Stimulated activated naive CD4-positive, alpha-beta T cell treated with Interleukin-2 at 50 U/mL for 16 hours (primary cell): Measurements from ENCODE around the gene KCNF1.

Source experiments
- DNase-seq: peaks from one replicate; lab custom pipeline; 2025; lab: John Stamatoyannopoulos, UW

The KCNF1 gene

GRCh38 chr2:10905006-10905861, 6.5 kb upstream of the KCNF1 start:
- DNase-seq = no peak

- DNase-seq = no peak
These were observed 5.9 kb upstream of the KCNF1 start for GRCh38 chr2:10905862-10906143.

- DNase-seq = no peak
These were observed 4.7 kb upstream of the KCNF1 start for GRCh38 chr2:10906926-10907625.

DNA sequence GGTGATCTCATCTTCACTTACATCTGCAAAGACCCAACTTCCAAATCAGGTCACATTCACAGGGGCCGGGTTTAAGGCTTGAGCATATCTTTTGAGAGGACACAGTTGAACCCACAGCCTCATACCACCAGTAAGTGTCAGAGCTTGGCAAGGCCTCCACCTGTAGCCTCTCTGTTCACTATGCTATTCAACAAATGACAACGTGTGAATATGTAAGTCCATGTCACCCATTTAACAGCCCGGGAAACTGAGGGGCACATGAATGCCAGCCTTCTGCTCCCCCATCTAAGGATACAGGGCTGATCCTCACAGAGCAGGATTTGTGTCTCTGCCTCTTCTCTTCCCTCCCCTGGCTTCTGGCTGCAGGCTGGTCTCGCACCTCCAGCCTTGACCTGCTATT, 3.5 kb upstream of the KCNF1 start:
- no peak for DNase-seq

DNA sequence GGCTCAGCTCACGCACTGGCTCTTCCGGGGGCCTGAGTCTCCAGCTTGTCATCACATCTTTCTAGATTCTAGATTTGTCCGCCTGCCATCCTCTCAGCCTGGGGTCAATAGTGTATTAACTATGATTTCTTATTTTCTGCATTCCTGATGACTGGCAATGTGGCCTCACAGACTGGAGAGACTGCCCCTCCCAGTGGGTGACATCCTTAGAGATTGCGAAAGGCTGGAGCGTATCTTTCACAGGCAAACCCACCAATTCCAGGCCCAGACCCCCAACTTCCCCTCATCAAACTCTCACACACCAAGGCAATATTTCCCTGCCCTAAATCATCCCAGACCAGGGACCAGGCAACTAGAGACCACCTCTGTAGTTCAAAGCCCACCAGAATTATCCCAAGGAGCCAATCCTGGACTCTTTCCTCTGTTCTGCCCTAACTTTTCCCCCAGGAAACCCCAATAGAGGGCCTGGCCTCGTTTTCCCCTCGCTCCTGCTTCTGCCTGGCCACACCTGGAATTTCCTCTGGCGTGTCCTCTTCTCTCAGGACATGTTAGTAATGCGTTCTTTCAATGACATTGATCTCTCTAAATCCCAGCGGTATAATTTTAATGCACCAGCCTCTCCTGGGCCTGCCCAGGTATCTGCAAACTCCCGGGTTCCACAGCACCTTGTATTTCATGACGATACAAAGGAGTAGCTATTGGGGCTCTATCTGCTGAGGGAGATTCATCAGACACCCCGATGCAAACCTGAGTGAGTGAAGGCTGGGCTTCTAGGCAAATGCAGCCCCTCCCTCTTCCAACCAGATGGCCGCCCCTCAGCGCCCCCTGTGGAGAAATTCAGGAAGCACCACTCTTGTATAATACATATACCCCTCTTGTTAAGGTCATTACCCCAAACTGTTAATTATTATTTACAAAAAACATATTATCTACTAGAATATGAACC, 2.4 kb upstream of the KCNF1 start:
- DNase-seq = no peak

DNA sequence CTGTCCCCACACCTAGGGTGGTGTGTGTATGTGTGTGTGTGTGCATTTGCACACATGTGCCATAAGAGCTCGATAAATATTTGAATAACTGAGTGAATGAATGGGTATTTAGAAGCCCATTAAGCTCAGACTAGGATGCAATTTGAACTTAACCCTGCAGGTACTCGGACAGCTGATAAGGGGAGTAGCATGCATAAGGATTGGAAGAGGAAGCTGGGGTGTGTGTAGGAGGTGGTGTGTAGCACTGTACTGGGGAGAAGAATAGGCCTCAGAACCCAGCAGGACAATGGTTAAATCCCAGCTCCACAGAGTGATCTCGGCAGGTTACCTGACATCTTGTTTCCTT, 1.8 kb upstream of the KCNF1 start:
- DNase-seq = no peak

DNA sequence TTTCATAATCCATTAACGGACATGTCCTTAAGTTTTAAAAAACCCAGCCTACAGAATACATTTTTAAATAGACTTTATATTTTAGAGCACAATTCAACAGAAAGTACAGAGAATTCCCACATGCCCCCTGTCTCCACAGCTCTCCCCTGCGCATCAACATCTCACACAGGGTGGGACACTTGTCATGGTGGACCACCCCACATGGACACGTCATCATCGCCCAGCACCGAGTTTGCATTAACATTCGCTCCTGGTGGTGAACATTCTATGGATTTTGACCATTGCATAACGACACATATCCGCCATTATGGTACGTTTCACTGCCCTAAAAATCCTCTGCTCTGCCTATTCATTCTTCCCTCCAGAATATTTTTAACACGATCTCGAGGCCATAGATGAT, 1.1 kb upstream of the KCNF1 start:
- DNase-seq = no peak

DNA sequence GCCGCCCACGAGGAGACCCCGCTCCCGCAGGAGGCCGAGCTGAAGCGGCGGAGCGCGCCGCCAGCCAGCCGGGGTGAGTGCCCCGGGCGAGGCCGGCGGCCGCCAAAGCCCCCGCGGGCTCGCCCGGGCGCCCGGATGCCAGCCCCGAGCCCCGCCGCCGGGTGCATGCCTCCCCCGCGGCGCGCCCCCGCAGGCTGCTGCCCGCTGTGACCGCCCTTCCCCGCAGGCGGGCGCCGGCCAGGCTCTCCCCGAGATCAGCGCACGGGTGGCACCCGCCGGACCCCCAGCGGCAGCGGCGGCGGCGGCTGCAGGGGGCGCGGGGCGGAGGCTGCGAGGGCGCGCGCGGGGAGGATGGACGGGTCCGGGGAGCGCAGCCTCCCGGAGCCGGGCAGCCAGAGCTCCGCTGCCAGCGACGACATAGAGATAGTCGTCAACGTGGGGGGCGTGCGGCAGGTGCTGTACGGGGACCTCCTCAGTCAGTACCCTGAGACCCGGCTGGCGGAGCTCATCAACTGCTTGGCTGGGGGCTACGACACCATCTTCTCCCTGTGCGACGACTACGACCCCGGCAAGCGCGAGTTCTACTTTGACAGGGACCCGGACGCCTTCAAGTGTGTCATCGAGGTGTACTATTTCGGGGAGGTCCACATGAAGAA, 470 bp downstream of the KCNF1 start:
- DNase-seq = no peak

- DNase-seq = no peak
These were observed 1.2 kb downstream of the KCNF1 start for GRCh38 chr2:10912796-10913455.

GRCh38 chr2:10913501-10914271, 2.0 kb downstream of the KCNF1 start:
- DNase-seq = no peak

GRCh38 chr2:10914272-10914693, 2.5 kb downstream of the KCNF1 start:
- DNase-seq = no peak

DNA sequence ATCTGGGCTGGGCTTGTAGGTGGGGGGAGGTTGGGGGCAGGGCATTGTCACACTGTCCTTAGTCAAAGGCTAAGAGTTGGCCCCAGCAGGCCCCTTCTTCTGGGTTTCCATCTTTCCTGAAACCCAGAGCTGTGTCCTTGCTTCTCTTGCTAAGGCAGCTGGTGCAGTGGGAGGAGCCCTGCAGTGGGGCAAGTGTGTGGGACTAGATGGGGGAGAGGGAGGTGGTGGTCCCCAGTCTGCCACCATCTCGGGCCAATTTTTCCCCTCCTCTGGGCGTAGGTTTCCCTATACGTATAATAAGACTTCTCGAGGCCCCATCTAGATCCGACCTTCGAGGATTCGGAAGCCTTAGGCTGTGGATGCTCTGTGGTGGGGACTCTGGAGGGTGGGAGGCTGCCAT, 3.5 kb downstream of the KCNF1 start:
- no peak for DNase-seq

GRCh38 chr2:10915731-10916276, 4.1 kb downstream of the KCNF1 start:
- DNase-seq = no peak

- no peak for DNase-seq
These were observed 5.2 kb downstream of the KCNF1 start for GRCh38 chr2:10916953-10917352.

GRCh38 chr2:10917927-10918326, 6.2 kb downstream of the KCNF1 start:
- no peak for DNase-seq

DNA sequence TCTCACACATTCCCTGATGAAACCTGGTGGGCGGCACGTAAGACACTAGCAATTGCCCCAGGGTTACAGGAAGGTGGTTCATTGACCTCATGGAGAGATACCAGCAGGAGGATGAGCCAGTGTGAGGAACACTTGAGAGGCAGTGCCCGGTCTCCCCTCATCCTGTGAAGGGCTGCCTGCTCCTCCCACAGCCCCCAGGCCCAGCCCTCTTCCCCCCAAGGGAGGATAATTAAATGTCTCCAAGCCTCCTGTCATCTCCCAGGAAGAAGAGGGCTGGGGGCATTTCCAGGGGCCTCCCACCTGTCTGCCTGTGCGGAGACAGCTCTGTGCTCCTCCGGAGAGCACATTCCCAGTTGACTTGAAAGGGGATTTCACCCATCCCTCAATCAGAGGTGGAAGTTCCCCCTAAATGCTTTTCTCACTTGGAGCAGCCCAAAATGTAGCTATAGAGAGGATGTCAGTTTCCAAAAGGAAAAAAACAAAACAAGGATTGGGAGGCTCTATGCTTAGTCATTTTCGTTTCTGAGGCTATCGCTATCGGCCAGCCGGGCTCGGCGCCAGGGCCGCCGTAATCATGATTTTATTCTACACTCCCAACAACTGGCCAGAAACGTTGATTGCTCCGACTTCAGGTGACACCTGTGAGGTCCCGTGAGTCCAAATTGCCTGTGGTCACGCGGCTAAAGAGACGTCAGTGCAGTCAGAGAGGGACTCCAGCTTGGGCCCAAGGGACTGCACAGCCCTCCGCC, 7.1 kb downstream of the KCNF1 start:
- DNase-seq = no peak

DNA sequence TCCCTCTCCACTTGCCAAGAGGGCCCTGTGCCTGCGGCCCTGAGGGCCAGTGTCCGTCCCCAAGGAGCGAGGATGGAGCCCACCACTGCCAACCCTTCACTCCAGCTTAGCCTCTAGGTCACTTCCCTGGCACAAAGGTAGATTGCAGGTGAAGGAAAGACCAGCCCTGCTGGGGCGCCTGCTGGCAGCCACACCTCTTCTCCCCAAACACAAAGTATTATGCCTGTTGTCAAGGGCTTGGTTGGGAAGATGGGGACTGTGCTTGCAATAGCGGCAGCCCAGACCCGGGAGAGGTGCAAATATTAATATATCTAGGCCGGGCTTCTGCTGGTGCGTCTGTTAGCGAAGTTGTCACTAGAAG, 7.7 kb downstream of the KCNF1 start:
- no peak for DNase-seq

DNA sequence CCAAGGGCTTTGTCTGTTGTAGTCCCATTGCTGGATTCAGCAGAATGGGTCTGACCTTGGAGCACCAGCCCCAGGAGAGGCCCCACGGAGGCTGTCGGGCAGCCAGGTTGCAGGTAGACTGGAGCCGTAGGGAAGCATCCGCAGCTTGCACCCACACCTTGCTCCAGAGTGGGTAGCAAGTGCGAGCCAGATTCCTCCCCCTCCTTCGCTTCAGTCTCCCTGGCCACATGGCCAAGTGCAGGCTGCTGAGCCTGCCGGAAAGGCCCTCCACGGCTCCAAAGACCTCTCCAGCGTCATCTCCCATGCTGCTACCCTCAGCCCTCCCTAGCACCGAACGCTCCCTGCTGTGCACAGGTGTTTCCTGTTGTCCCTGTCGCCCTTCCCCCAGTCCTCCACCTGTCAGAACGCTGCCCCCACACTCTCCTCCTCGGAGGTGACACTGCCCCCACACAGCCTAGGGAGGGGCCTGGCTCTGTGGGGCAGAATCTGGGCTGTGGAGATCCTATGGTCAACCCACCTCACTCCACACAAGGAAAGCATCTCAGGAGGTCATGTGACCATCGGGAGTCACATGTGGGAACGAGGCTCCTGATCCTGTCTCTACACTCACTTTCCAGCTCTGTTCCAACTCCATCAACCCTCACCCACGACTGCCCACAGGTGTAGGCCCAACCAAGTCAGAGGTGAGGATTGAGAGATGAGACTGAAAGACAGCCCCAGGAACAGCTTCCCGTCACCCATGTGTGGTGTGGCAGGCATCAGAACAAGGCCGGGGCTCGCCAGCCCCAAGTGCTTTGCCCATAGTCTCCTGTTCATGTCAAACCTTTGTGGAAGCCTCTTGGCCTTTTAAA, 8.3 kb downstream of the KCNF1 start:
- DNase-seq = no peak
